HEK293 (cell line): ENCODE data around the gene RDH12.

Source experiments
- CTCF ChIP-seq: fragments of 450-650 bp; formaldehyde crosslinking; IDR thresholded peaks from 2 replicates; pipeline ENCODE4 v1.5.1; 2016; ENCODE audit warnings: missing biosample characterization, missing genetic modification characterization
- HOXA7 ChIP-seq: sonication (generic); formaldehyde crosslinking; IDR thresholded peaks from 2 replicates; pipeline ENCODE4 v1.8.1; 2022; ENCODE audit warnings: missing genetic modification reagents, borderline replicate concordance
- REST ChIP-seq: fragments of 450-650 bp; formaldehyde crosslinking; IDR thresholded peaks from 2 replicates; pipeline ENCODE4 v1.5.1; 2016; ENCODE audit warnings: missing biosample characterization, missing genetic modification characterization
- SETDB1 ChIP-seq: IDR thresholded peaks from one replicate; pipeline ENCODE4 v1.6.1; 2017; ENCODE audit warnings: mild to moderate bottlenecking, low read length, moderate library complexity, mixed read lengths; ENCODE audit not compliant: insufficient read length
- YY1 ChIP-seq: fragments of 450-650 bp; formaldehyde crosslinking; IDR thresholded peaks from 2 replicates; pipeline ENCODE4 v1.5.1; 2018; ENCODE audit warnings: missing biosample characterization, missing genetic modification characterization
- ZBTB44 ChIP-seq: fragments of 450-650 bp; IDR thresholded peaks from 2 replicates; pipeline ENCODE4 v1.5.1; 2018; ENCODE audit warnings: missing biosample characterization, mild to moderate bottlenecking, missing genetic modification characterization
- ZNF561 ChIP-seq: fragments of 450-650 bp; IDR thresholded peaks from 2 replicates; pipeline ENCODE4 v1.5.1; 2018; ENCODE audit warnings: missing biosample characterization, missing genetic modification characterization, borderline replicate concordance
- ZSCAN5A ChIP-seq: fragments of 450-650 bp; formaldehyde crosslinking; IDR thresholded peaks from 2 replicates; pipeline ENCODE4 v1.5.1; 2016; ENCODE audit warnings: missing biosample characterization, missing genetic modification characterization

- TF ChIP-seq ZSCAN5A (tag by site-specific recombination), result no peak
- TF ChIP-seq YY1 (tag by site-specific recombination), result peak; percentile 67
- TF ChIP-seq ZNF561 (tag by site-specific recombination), result no peak
- TF ChIP-seq SETDB1, result no peak
- TF ChIP-seq ZBTB44 (tag by site-specific recombination), result no peak
- TF ChIP-seq REST (tag by site-specific recombination), result no peak
- TF ChIP-seq CTCF (tag by site-specific recombination), result no peak
- no peak for TF ChIP-seq HOXA7 (CRISPR knock-in tag)
These were observed 6.2 kb upstream of the RDH12 start, which contains the start of gene RDH11 for GRCh38 chr14:67695394-67695949.
